Mesenchymal stem cell (in vitro differentiated cells and primary cell): ENCODE measurements around the gene RNF144A.

ENCODE experiments used
- DNase-seq: peaks from one replicate; pipeline ENCODE4 v3.0.0-alpha.2; 2013
- H2AFZ ChIP-seq: one replicate; pipeline ENCODE4 v1.6.1; 2013; ENCODE audit warnings: low read depth, mild to moderate bottlenecking, control low read depth, inconsistent platforms, low read length, moderate library complexity
- H2AK5ac ChIP-seq: 2 replicates; pipeline ENCODE4 v1.6.1; 2013; ENCODE audit warnings: low read length, moderate library complexity, mild to moderate bottlenecking, inconsistent platforms; ENCODE audit not compliant: severe bottlenecking
- H2BK120ac ChIP-seq: one replicate; pipeline ENCODE4 v1.6.1; 2013; ENCODE audit warnings: low read depth, mild to moderate bottlenecking, inconsistent platforms, low read length, moderate library complexity
- H2BK12ac ChIP-seq, 2 experiments: one replicate each; pipeline ENCODE4 v1.6.1; 2013; ENCODE audit warnings: inconsistent platforms in 2 of 2, low read length in 2 of 2, mild to moderate bottlenecking in 2 of 2, moderate library complexity in 2 of 2, control low read depth in 1 of 2
- H2BK15ac ChIP-seq: one replicate; pipeline ENCODE4 v1.6.1; 2013; ENCODE audit warnings: mild to moderate bottlenecking, low read depth, inconsistent platforms; ENCODE audit not compliant: poor library complexity, severe bottlenecking
- H2BK5ac ChIP-seq: 2 replicates; pipeline ENCODE4 v1.6.1; 2013; ENCODE audit warnings: low read depth, mild to moderate bottlenecking, low read length, control low read depth, inconsistent platforms; ENCODE audit not compliant: poor library complexity, severe bottlenecking
- H3K14ac ChIP-seq, 2 experiments: one replicate each; pipeline ENCODE4 v1.6.1; 2013; ENCODE audit warnings: inconsistent platforms in 2 of 2, low read length in 2 of 2, control low read depth in 1 of 2, mild to moderate bottlenecking in 1 of 2, moderate library complexity in 1 of 2
- H3K18ac ChIP-seq, 2 experiments: one replicate each; pipeline ENCODE4 v1.6.1; 2013; ENCODE audit warnings: inconsistent platforms in 2 of 2, low read length in 2 of 2, control low read depth in 1 of 2, low read depth in 1 of 2, mild to moderate bottlenecking in 1 of 2
- H3K23ac ChIP-seq, 2 experiments: one replicate each; pipeline ENCODE4 v1.6.1; 2013; ENCODE audit warnings: inconsistent platforms in 2 of 2, low read length in 2 of 2, mild to moderate bottlenecking in 2 of 2, moderate library complexity in 2 of 2, control low read depth in 1 of 2
- H3K27ac ChIP-seq: 2 replicates; pipeline ENCODE4 v1.5.1; 2013; ENCODE audit warnings: mild to moderate bottlenecking, moderate library complexity, low read length, control low read depth, inconsistent platforms; ENCODE audit not compliant: poor library complexity, severe bottlenecking
- H3K27me3 ChIP-seq, 2 experiments: 2 replicates each; pipeline versions ENCODE4 v1.6.1 to v1.7.0; 2013; ENCODE audit warnings: low read length in 2 of 2, mild to moderate bottlenecking in 2 of 2, moderate library complexity in 2 of 2, control low read depth in 1 of 2, inconsistent platforms in 1 of 2; ENCODE audit not compliant: control insufficient read depth in 1 of 2, insufficient read depth in 1 of 2
- H3K36me3 ChIP-seq, 2 experiments: 2 replicates each; pipeline versions ENCODE4 v1.6.1 to v1.7.0; 2013; ENCODE audit warnings: low read length in 2 of 2, control low read depth in 1 of 2, inconsistent platforms in 1 of 2, low read depth in 1 of 2, mild to moderate bottlenecking in 1 of 2; ENCODE audit not compliant: insufficient read depth in 2 of 2, control insufficient read depth in 1 of 2
- H3K4ac ChIP-seq, 2 experiments: one replicate each; pipeline ENCODE4 v1.6.1; 2013; ENCODE audit warnings: inconsistent platforms in 2 of 2, low read length in 2 of 2, mild to moderate bottlenecking in 2 of 2, moderate library complexity in 2 of 2, control low read depth in 1 of 2, low read depth in 1 of 2
- H3K4me1 ChIP-seq: 2 replicates; pipeline ENCODE4 v1.6.1; 2013; ENCODE audit warnings: low read depth, low read length, control low read depth; ENCODE audit not compliant: control insufficient read depth, insufficient read depth
- H3K4me2 ChIP-seq: 2 replicates; pipeline ENCODE4 v1.6.1; 2013; ENCODE audit warnings: low read length, mild to moderate bottlenecking, inconsistent platforms; ENCODE audit not compliant: poor library complexity, severe bottlenecking
- H3K4me3 ChIP-seq, 2 experiments: 2 replicates each; pipeline versions ENCODE4 v1.5.1 to v1.7.0; 2013; ENCODE audit warnings: low read length in 2 of 2, mild to moderate bottlenecking in 2 of 2, control low read depth in 1 of 2, low read depth in 1 of 2; ENCODE audit not compliant: insufficient read depth in 1 of 2
- H3K79me1 ChIP-seq: replicated peaks from 2 replicates; pipeline ENCODE4 v1.6.1; 2013; ENCODE audit warnings: mild to moderate bottlenecking, control low read depth, low read length, inconsistent platforms; ENCODE audit not compliant: poor library complexity, severe bottlenecking
- H3K9ac ChIP-seq: 2 replicates; pipeline ENCODE4 v1.7.0; 2013; ENCODE audit warnings: mild to moderate bottlenecking, low read length, moderate library complexity
- H3K9me3 ChIP-seq: 2 replicates; pipeline ENCODE4 v1.7.0; 2013; ENCODE audit warnings: mild to moderate bottlenecking, low read length; ENCODE audit not compliant: control insufficient read depth
- H4K8ac ChIP-seq: one replicate; pipeline ENCODE4 v1.6.1; 2013; ENCODE audit warnings: inconsistent platforms, mild to moderate bottlenecking, low read length, moderate library complexity
- H4K91ac ChIP-seq: one replicate; pipeline ENCODE4 v1.6.1; 2013; ENCODE audit warnings: mild to moderate bottlenecking, low read length, inconsistent platforms
- WGBS: methylation state at CpG from one replicate; pipeline ENCODE4 v1.1.7; 2013; ENCODE audit warnings: mixed read lengths; 5-methylcytosine and 5-hydroxymethylcytosine counted together

Gene RNF144A

DNA sequence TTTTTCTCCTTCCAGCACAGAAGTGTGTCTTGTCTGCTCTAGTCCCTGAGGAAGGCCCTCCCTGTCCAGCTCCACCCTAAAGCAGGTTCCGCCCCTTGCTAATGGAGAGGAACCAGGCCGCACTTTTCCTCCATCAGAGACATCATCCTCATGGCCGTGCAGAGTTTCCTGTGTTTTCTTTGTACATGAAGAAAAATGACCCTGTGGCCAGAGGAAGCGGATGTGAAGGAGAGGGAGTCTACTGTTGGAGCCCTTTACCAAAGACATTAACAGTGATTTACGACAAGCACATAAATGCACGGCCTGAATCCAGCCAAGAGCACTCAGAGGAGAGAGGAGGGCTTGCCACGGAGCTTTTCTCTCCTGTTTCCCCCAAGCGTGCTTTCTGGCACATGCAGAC lies 109.5 kb downstream of the RNF144A start:
- Histone ChIP-seq H3K4me1 (peaks cover 12% of the 10 kb centered on the region), H4K91ac (no peak overlapping the region), H2BK12ac (no peak overlapping the region), H3K36me3 (peaks cover 0 to 47% of the 10 kb centered on the region in 2 experiments), H2AFZ (no peak overlapping the region), H2AK5ac (no peak overlapping the region), H2BK120ac (no peak overlapping the region), H3K9ac (no peak overlapping the region), H3K4me3 (no peak overlapping the region), H3K79me1 (no peaks in the 10 kb centered on the region), H3K9me3 (no peaks in the 10 kb centered on the region), H3K4me2 (no peak overlapping the region), H3K27ac (no peak overlapping the region), H4K8ac (peak overlapping the region; percentile 73), H3K18ac (no peak overlapping the region), H3K4ac (no peak overlapping the region), H2BK15ac (no peak overlapping the region), H3K27me3 (no peaks in the 10 kb centered on the region), H2BK5ac (no peak overlapping the region), H3K23ac (no peak overlapping the region), H3K14ac (no peak overlapping the region)
- 27% methylated on average over 7 of the region's 8 CpGs for WGBS
- peak; percentile 73 for DNase-seq

GRCh38 chr2:7027411-7027810 lies 110.2 kb downstream of the RNF144A start:
- Histone ChIP-seq H2BK120ac (no peak overlapping the region), H3K27me3 (no peaks in the 10 kb centered on the region), H2AFZ (no peak overlapping the region), H3K9me3 (no peaks in the 10 kb centered on the region), H2BK12ac (no peak overlapping the region), H3K4me1 (peaks cover 12% of the 10 kb centered on the region), H2BK5ac (no peak overlapping the region), H3K9ac (no peak overlapping the region), H4K91ac (no peak overlapping the region), H3K18ac (no peak overlapping the region), H4K8ac (no peak overlapping the region), H3K4me3 (no peak overlapping the region), H3K27ac (no peak overlapping the region), H3K79me1 (no peaks in the 10 kb centered on the region), H3K14ac (no peak overlapping the region), H2BK15ac (peak overlapping the region; percentile 44), H3K36me3 (peaks cover 0 to 52% of the 10 kb centered on the region in 2 experiments), H3K4ac (no peak overlapping the region), H3K4me2 (no peak overlapping the region), H3K23ac (no peak overlapping the region), H2AK5ac (no peak overlapping the region)
- WGBS, result 85% methylated on average over 4 of the region's 4 CpGs
- DNase-seq, result no peak

DNA sequence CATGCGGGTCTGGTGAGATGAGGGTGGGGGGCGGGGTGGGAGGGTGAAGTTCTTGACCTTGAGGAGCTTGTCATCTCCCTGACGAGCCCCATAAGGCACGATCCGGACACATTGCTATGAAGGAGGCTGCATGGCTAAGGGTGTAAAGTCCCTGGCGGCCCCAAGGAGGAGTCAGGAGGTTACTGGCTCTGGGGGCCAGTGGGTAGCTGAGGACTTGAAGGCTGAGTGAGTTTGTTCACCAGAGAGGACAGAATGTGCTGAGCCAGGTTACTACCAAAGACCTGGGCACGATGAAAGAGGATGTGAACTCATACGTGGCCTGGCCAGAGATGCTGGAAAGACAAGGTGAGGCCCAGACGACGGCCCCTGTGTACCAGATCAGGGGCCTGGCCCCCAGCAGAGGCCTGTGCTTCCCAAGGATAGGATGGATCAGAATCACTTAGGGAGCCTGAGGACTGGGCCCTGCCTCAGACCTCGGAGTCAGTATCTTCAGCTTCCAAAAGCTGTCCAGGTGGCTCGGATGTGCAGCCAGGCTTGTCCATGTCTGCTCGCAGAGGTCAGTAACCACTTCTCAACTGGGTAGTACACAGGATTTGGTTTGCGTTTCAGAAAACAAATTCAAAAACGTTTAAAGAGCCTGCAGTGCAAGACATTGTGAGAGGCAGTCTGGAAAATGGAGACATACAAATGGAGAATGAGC lies 110.9 kb downstream of the RNF144A start:
- Histone ChIP-seq H3K36me3 (peaks cover 0 to 59% of the 10 kb centered on the region in 2 experiments), H2BK120ac (no peak overlapping the region), H4K91ac (peak overlapping the region; percentile 11), H3K4me1 (peaks cover 12% of the 10 kb centered on the region), H2BK5ac (no peak overlapping the region), H3K79me1 (no peaks in the 10 kb centered on the region), H3K23ac (no peak overlapping the region), H2BK15ac (peak overlapping the region; percentile 60), H3K27me3 (no peaks in the 10 kb centered on the region), H4K8ac (no peak overlapping the region), H3K14ac (no peak overlapping the region), H3K9ac (no peak overlapping the region), H3K9me3 (no peaks in the 10 kb centered on the region), H3K27ac (no peak overlapping the region), H2BK12ac (no peak overlapping the region), H3K4me2 (no peak overlapping the region), H3K4me3 (no peak overlapping the region), H2AK5ac (no peak overlapping the region), H2AFZ (no peak overlapping the region), H3K18ac (no peak overlapping the region), H3K4ac (peak overlapping the region in 1 of 2 experiments; percentile 71)
- DNase-seq, result no peak
- WGBS, result 83% methylated on average over 15 of the region's 15 CpGs

- Histone ChIP-seq H4K91ac (peak overlapping the region; percentile 52), H3K4me3 (no peak overlapping the region), H4K8ac (no peak overlapping the region), H2AFZ (no peak overlapping the region), H2BK15ac (peak overlapping the region; percentile 30), H3K4me2 (no peak overlapping the region), H2BK120ac (no peak overlapping the region), H3K14ac (no peak overlapping the region), H3K27ac (no peak overlapping the region), H3K36me3 (peaks cover 0 to 64% of the 10 kb centered on the region in 2 experiments), H3K4ac (no peak overlapping the region), H2AK5ac (no peak overlapping the region), H2BK5ac (no peak overlapping the region), H3K9ac (no peak overlapping the region), H3K4me1 (peaks cover 10% of the 10 kb centered on the region), H3K18ac (no peak overlapping the region), H3K79me1 (no peaks in the 10 kb centered on the region), H3K27me3 (no peaks in the 10 kb centered on the region), H2BK12ac (no peak overlapping the region), H3K9me3 (no peaks in the 10 kb centered on the region), H3K23ac (no peak overlapping the region)
- WGBS, result 47% methylated on average over 6 of the region's 6 CpGs
- DNase-seq, result no peak
These were observed 111.6 kb downstream of the RNF144A start for GRCh38 chr2:7028846-7029245.
